DMS153 treated with DMSO at 0.1 percent for 48 hours (cell line): Measurements from ENCODE around the gene QPRT.
"Not testable (repeated sequence)": the region's sequence is repeated elsewhere in the genome, so short reads cannot be mapped to it uniquely, and the experiment has no call there.

Source experiments
- DNase-seq: peaks from one replicate; lab custom pipeline; 2025; ENCODE audit not compliant: unreplicated experiment; lab: John Stamatoyannopoulos, UW

The QPRT gene

DNA sequence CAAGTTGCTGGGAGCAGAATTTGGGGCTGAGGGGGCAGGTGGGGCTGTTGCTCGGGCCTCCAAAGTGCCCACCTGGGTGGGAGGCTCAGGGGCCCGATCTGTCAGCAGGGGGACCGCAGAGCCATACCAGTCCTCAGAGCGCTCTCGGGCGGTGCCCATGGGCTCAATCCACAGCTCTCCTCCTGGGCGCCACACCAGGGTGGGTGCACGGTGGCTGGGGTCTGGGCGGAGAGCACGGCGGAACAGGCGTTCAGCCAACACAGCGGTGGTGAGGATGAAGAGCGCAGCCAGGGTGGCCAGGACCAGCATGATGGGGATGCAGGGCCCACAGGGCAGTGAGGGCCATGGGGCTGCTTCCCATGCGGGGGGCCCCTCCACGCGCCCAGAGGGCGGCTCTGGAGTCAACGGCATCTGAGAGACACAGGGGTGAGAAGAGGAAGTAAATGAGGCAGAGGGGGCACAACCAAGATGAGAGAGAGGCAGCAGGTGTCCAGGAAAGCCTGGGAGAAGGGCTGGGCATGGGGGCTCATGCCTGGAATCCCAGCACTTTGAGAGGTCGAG lies 65.6 kb downstream of the QPRT start:
- DNase-seq: no peak

DNA sequence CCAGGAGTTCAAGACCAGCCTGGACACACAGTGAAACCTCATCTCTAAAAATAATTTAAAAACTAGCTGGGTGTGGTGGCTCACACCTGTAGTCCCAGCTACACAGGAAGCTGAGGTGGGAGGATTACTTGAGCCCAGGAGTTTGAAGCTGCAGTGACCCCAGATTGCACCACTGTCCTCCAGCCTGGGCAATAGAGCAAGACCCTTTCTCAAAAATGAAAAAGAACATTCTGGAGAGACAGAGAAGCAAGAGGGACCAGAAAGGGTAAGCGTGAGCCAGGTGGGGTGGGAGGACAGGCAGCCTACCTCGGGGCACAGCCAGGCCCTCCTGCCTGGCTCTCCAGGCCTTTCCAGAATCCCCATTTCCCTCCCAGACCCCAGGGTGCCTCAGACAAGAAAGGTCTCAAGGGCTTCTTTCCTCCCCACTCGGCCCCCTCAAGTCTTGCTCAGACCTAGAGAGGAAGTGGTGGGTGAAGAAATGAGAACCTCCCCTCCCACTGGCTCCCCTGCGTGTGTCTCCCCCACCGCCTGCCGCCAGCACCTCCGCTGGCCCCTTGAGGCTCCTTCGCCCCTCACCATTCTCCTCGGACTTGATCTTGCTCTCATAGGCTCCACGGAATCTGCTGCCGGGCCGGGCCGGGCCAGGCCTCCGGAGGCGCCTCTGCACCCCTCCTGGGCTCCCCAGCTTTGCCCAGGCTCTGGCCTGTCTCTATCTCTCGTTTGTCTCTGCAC lies 66.3 kb downstream of the QPRT start:
- no peak for DNase-seq

DNA sequence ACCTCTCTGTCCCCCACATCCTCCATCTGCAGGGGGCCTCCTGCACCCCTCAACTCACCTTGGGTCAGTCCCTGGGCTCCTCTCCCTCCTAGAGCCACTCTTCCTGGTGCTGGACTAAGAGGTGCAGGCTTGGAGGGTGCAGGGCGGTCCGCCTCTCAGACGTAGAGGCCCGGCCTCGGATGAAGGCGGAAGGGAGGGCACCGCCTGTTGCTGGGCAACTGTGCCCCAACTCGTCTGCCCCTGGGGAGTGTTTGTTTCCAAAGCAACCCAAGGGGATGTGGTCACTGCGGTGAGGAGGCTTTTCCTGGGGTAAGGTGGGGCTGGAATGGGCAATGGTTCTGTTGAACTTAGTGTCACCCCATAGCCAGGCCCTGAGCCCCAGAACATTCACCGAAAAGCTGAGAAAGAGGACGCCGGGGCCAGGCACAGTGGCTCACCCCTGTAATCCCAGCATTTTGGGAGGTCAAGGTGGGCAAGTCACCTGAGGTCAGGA lies 66.9 kb downstream of the QPRT start, which contains the start of gene C16orf54:
Gene C16orf54, minus strand, starts transcription at position 138 of the 493 bp plus-strand sequence. CDS start 1,039 bp downstream, outside the sequence.
- no peak for DNase-seq

DNA sequence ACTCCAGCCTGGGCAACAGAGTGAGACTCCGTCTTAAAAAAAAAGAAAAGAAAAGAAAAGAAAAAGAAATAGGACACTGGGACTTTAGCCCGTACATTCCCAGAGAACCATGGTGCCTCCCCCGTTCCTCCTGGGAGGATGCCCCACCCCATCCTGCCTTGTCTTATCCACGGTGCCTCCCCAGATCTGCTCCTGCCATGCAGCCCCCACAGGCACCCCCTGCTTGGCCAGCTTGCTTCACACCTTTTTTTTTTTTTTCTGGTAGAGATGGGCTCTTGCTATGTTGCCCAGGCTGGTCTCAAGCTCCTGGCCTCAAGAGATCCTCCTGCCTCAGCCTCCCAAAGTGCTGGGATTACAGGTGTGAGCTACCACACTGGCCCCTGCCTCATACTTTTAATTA lies 67.5 kb downstream of the QPRT start:
- DNase-seq: not testable (repeated sequence)
